Parathyroid adenoma (tissue), 2 donors: Measurements from ENCODE around the gene KAZN.

ENCODE experiments used
- H2AFZ ChIP-seq: fragments of 300-600 bp; sonication (generic); one replicate; pipeline ENCODE4 v1.7.0; 2017; ENCODE audit warnings: antibody characterized with exemption, mild to moderate bottlenecking
- H3K27ac ChIP-seq: fragments of 300-600 bp; sonication (generic); one replicate; pipeline ENCODE4 v1.7.0; 2017
- H3K27me3 ChIP-seq: fragments of 300-600 bp; sonication (generic); one replicate; pipeline ENCODE4 v1.7.0; 2017; ENCODE audit warnings: low read length; ENCODE audit not compliant: control insufficient read depth, insufficient read depth
- H3K36me3 ChIP-seq: fragments of 300-600 bp; sonication (generic); one replicate; pipeline ENCODE4 v1.7.0; 2017; ENCODE audit warnings: low read length; ENCODE audit not compliant: control insufficient read depth, insufficient read depth
- H3K4me1 ChIP-seq: fragments of 300-600 bp; sonication (generic); one replicate; pipeline ENCODE4 v1.7.0; 2017; ENCODE audit warnings: control low read depth
- H3K4me2 ChIP-seq: fragments of 300-600 bp; sonication (generic); one replicate; pipeline ENCODE4 v1.7.0; 2017; ENCODE audit warnings: low read length
- H3K4me3 ChIP-seq: fragments of 300-600 bp; sonication (generic); one replicate; pipeline ENCODE4 v1.7.0; 2017; ENCODE audit warnings: low read depth, low read length
- H3K79me2 ChIP-seq: fragments of 300-600 bp; sonication (generic); one replicate; pipeline ENCODE4 v1.7.0; 2017; ENCODE audit warnings: control low read depth
- H3K9ac ChIP-seq: fragments of 300-600 bp; sonication (generic); one replicate; pipeline ENCODE4 v1.7.0; 2017; ENCODE audit warnings: mild to moderate bottlenecking
- H3K9me3 ChIP-seq: fragments of 300-600 bp; sonication (generic); one replicate; pipeline ENCODE4 v1.7.0; 2017; ENCODE audit warnings: low read length; ENCODE audit not compliant: control insufficient read depth
- TF ChIP-seq, protein P1 (sequence below): fragments of 300-600 bp; sonication (generic); IDR thresholded peaks from one replicate; pipeline ENCODE4 v1.7.0; 2017; ENCODE audit warnings: antibody characterized with exemption, mild to moderate bottlenecking
- donor health status: primary hyperparathyroidism.

Gene KAZN

DNA sequence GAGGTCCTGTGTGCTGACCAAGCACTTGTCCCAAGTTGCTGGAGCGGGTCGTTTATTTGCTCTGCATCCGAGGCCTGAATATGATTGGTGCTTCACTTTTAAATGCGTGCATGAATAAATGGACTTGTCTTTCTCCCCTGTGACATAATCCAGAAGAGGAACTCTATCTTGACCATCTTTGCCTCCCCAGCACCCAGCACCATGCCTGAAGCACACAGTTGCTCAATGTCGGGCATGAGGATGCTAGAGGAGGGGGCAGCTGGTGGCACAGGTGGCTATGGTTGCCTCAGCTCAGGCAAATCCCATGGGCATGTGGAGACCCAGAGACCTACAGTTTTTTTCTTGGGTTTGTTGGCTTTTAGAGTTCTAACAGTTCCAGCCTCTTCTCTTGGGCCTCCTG lies 142.6 kb downstream of the KAZN start:
- Histone ChIP-seq H3K4me3 (no peak overlapping the region), H3K36me3 (no peaks in the 10 kb centered on the region), H2AFZ (no peak overlapping the region), H3K4me1 (no peaks in the 10 kb centered on the region), H3K4me2 (no peak overlapping the region), H3K9ac (no peak overlapping the region), H3K27ac (no peak overlapping the region), H3K9me3 (no peaks in the 10 kb centered on the region), H3K79me2 (no peaks in the 10 kb centered on the region), H3K27me3 (no peaks in the 10 kb centered on the region)
- TF ChIP-seq, protein P1, sequence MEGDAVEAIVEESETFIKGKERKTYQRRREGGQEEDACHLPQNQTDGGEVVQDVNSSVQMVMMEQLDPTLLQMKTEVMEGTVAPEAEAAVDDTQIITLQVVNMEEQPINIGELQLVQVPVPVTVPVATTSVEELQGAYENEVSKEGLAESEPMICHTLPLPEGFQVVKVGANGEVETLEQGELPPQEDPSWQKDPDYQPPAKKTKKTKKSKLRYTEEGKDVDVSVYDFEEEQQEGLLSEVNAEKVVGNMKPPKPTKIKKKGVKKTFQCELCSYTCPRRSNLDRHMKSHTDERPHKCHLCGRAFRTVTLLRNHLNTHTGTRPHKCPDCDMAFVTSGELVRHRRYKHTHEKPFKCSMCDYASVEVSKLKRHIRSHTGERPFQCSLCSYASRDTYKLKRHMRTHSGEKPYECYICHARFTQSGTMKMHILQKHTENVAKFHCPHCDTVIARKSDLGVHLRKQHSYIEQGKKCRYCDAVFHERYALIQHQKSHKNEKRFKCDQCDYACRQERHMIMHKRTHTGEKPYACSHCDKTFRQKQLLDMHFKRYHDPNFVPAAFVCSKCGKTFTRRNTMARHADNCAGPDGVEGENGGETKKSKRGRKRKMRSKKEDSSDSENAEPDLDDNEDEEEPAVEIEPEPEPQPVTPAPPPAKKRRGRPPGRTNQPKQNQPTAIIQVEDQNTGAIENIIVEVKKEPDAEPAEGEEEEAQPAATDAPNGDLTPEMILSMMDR: no peak

DNA sequence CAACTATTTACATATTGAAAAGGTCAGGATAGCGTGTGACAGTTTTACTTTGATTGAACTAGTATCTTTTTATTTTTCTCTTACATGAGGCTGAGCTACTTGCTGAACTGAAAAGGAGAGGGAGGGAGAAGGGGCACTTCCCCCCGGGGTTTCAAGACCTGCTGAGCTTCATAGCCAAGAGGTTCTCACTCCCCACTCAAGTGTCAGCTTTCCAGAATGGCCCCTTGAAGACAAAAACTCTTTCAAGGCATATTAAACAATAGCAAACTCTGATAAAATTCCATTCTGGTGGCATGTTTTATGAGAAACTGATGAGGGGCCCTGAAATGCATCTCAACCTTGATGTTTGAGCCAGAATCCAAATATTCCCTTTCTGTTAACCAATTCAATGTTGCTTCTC lies 143.0 kb downstream of the KAZN start:
- Histone ChIP-seq H3K4me3 (no peak overlapping the region), H3K9ac (no peak overlapping the region), H3K27me3 (no peaks in the 10 kb centered on the region), H3K79me2 (no peaks in the 10 kb centered on the region), H2AFZ (no peak overlapping the region), H3K36me3 (no peaks in the 10 kb centered on the region), H3K4me2 (no peak overlapping the region), H3K9me3 (no peaks in the 10 kb centered on the region), H3K27ac (no peak overlapping the region), H3K4me1 (no peaks in the 10 kb centered on the region)
- TF ChIP-seq, protein P1: no peak

DNA sequence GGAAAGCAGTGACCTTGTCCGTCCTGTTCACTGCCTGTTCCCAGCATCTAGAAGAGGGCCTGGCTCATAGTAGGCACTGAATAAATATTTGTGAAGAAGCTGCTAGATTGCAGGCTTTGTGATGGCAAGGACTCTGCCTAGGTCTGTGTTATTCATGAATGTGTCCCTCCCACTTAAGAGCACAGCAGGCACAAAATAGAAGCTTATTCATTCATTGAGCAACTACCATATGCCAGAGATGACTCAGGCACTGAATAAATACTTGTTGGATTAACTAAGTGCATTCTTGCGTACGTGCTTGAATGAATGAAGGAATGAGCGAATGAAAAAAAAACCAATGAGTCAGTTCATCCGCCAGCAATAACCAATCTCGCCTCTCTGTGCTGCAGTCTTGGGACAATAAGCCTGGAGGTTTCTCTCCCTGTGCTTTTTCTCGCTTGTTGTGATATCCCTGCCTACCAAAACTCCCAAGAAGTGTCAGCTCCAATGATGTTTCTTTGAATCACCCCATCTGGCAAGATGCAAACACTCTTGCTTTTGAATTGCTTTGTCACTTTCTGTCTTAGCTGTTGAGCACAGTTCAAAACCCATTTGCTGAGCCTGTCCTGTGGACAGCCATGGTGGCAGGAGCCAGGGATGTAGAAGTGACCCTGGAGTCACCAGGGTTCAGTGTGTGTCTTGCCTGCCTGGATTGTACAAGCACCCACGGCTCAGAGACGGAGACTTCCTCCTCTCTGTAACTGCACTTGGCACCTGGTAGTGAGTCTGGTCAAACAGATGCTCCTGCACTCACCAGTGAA lies 143.9 kb downstream of the KAZN start:
- Histone ChIP-seq H3K4me3 (no peak overlapping the region), H3K4me2 (no peak overlapping the region), H3K27ac (no peak overlapping the region), H3K9me3 (no peaks in the 10 kb centered on the region), H3K4me1 (no peaks in the 10 kb centered on the region), H3K36me3 (no peaks in the 10 kb centered on the region), H2AFZ (no peak overlapping the region), H3K9ac (no peak overlapping the region), H3K27me3 (no peaks in the 10 kb centered on the region), H3K79me2 (no peaks in the 10 kb centered on the region)
- TF ChIP-seq, protein P1: no peak

DNA sequence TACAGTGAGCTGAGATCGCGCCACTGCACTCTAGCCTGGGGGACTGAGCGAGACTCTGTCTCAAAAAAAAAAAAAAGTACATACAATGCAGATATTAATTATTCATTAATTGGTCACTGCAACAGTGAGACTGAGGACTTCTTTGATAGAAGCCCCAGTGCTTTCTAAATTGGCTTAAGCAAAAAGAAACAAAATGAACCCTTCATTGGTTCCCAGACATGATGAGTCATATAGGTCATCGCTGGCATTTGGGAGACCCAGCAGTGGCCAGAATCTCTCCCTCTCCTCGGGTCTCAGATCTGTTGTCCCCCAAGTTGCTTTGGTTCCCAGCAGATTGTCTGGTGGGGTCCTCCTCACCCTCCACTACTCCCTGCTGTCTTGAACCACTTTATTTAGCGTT lies 144.9 kb downstream of the KAZN start:
- no peak overlapping the region for H2AFZ ChIP-seq
- no peak overlapping the region for H3K27ac ChIP-seq
- no peaks in the 10 kb centered on the region for H3K79me2 ChIP-seq
- H3K4me3 ChIP-seq: no peak overlapping the region
- H3K9me3 ChIP-seq: no peaks in the 10 kb centered on the region
- H3K9ac ChIP-seq: no peak overlapping the region
- TF ChIP-seq, protein P1: no peak
- no peaks in the 10 kb centered on the region for H3K27me3 ChIP-seq
- H3K4me2 ChIP-seq: no peak overlapping the region
- H3K36me3 ChIP-seq: no peaks in the 10 kb centered on the region
- no peaks in the 10 kb centered on the region for H3K4me1 ChIP-seq
